BJ (cell line): ENCODE results near the gene SYDE1. TPM values are rescaled to one million over a fixed set of nuclear protein-coding genes. Genes with fewer than 3 reads are reported as not detected.

Source experiments
- CTCF ChIA-PET: fragments of 350-600 bp; formaldehyde crosslinking; extraction: SDS; loops from one replicate; lab custom pipeline; 2021; ENCODE audit warnings: antibody characterized with exemption, inconsistent platforms; lab: Yijun Ruan, JAX
- POLR2A ChIA-PET: fragments of 300-600 bp; sonication (Branson Sonifier 250); formaldehyde crosslinking; extraction: SDS; loops from one replicate; lab custom pipeline; 2021; ENCODE audit warnings: antibody characterized with exemption; lab: Charles Lee
- DNase-seq: peaks from one replicate; pipeline ENCODE4 v3.0.0-alpha.2; 2011; ENCODE audit warnings: low read depth
- H3K27me3 ChIP-seq: 2 replicates; pipeline ENCODE4 v1.6.0; 2011; ENCODE audit warnings: low read length; ENCODE audit not compliant: control insufficient read depth, insufficient read depth
- H3K36me3 ChIP-seq: 2 replicates; pipeline ENCODE4 v1.5.1; 2011; ENCODE audit warnings: low read length; ENCODE audit not compliant: control insufficient read depth, insufficient read depth
- H3K4me3 ChIP-seq: 2 replicates; pipeline ENCODE4 v1.5.1; 2011; ENCODE audit warnings: low read depth, mild to moderate bottlenecking, control low read depth, low read length
- polyA plus RNA-seq: library from polyadenylated mRNA; depleted of rRNA; stranded (reverse); fragments of >200 nt; gene quantifications from 2 replicates; pipeline ENCODE4 v1.2.3, GENCODE V29; 2011
- TF ChIP-seq, protein P1 (sequence below): IDR thresholded peaks from 2 replicates; pipeline ENCODE4 v1.5.1; 2011; ENCODE audit warnings: low read depth, mild to moderate bottlenecking, control low read depth, inconsistent platforms, low read length, moderate library complexity; ENCODE audit not compliant: insufficient read depth

SYDE1 gene
- polyA plus RNA-seq, 1 experiment = 73.5 TPM

GRCh38 chr19:15115762-15116615 lies 8.8 kb downstream of the SYDE1 start:
- Histone ChIP-seq H3K36me3 (peaks cover 61% of the 10 kb centered on the region), H3K27me3 (no peaks in the 10 kb centered on the region), H3K4me3 (no peak overlapping the region)
- TF ChIP-seq, protein P1, sequence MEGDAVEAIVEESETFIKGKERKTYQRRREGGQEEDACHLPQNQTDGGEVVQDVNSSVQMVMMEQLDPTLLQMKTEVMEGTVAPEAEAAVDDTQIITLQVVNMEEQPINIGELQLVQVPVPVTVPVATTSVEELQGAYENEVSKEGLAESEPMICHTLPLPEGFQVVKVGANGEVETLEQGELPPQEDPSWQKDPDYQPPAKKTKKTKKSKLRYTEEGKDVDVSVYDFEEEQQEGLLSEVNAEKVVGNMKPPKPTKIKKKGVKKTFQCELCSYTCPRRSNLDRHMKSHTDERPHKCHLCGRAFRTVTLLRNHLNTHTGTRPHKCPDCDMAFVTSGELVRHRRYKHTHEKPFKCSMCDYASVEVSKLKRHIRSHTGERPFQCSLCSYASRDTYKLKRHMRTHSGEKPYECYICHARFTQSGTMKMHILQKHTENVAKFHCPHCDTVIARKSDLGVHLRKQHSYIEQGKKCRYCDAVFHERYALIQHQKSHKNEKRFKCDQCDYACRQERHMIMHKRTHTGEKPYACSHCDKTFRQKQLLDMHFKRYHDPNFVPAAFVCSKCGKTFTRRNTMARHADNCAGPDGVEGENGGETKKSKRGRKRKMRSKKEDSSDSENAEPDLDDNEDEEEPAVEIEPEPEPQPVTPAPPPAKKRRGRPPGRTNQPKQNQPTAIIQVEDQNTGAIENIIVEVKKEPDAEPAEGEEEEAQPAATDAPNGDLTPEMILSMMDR = no peak
- DNase-seq = no peak
- POLR2A ChIA-PET = no interaction called here
- CTCF ChIA-PET = interaction anchor here (0.8 to 1.2 kb wide), 2 partner anchors 8 to 14 kb away, joined by 3 read pairs; no protein-coding TSS in a partner anchor

GRCh38 chr19:15116856-15117255 lies 9.7 kb downstream of the SYDE1 start:
- Histone ChIP-seq H3K27me3 (no peaks in the 10 kb centered on the region), H3K4me3 (no peak overlapping the region), H3K36me3 (peaks cover 52% of the 10 kb centered on the region)
- CTCF ChIA-PET = no interaction called here
- DNase-seq = no peak
- TF ChIP-seq, protein P1 = no peak
- POLR2A ChIA-PET = no interaction called here

DNA sequence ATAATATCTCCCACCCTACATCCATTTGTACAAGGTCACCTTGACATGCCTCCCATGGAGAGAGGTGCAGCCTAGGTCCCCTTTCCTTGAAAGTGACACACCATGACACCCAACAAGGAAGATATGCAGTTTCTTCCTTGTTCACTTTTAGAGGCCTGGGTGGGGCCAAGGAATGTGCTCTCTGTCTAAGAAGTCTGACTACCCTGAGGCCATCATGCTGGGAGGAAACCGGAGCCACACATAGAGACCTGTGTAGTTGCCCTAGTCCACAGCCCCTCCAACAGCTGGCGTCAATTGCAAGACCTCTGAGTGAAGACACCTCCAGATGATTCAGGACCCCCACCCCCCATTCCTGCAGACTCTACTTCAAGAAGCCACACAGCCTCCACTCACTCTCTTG lies 11.0 kb downstream of the SYDE1 start:
- Histone ChIP-seq H3K36me3 (peaks cover 51% of the 10 kb centered on the region), H3K27me3 (no peaks in the 10 kb centered on the region), H3K4me3 (no peak overlapping the region)
- CTCF ChIA-PET = no interaction called here
- no peak for DNase-seq
- TF ChIP-seq, protein P1 = no peak
- POLR2A ChIA-PET = no interaction called here

DNA sequence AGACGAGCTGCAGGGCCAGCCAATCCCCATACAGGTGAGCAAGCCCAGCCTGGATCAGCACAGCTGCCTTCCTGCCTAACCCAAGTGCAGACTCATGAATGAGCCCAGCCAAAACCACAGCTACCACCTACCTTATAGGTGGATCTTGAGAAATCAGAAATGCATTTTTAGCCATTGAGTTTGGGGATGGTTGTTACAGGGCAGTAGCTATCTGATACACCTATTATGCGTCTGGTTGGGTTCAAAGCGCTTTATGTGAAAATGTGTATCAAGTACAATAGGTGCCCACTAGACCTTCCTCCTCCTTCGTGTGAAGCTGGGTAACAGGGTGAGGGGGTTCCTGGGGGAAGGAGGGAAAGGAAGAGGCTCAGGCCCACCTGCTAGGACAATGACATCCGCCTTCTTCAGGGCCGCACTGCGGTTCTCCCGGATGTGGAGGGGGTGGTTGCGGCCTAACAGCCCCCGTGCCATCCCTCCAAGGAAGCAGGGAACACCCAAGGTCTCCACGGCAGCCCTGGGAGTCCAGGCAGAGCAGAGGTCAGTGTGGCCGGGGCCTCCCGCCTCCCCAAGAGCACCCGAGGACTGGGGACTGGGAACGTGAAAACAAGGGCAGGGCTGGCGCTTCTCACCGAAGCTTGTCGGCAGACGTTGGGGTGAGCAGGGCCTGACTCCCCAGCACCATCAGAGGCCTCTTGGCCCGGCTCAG lies 11.7 kb downstream of the SYDE1 start:
- TF ChIP-seq, protein P1 = no peak
- CTCF ChIA-PET = no interaction called here
- no peak overlapping the region for H3K4me3 ChIP-seq
- no peaks in the 10 kb centered on the region for H3K27me3 ChIP-seq
- POLR2A ChIA-PET = no interaction called here
- no peak for DNase-seq
- peaks cover 44% of the 10 kb centered on the region for H3K36me3 ChIP-seq
